ENCODE data around the gene C1QTNF6. TPM values are rescaled to one million over a fixed set of nuclear protein-coding genes. Genes with fewer than 3 reads are reported as not detected.
A peak's percentile ranks its signal among the peaks of the same experiment; 100 is the strongest.

Gene C1QTNF6
- polyA plus RNA-seq, 1 of the 3 experiments (the other 2 are of a cell fraction), result 47.7 TPM

DNA sequence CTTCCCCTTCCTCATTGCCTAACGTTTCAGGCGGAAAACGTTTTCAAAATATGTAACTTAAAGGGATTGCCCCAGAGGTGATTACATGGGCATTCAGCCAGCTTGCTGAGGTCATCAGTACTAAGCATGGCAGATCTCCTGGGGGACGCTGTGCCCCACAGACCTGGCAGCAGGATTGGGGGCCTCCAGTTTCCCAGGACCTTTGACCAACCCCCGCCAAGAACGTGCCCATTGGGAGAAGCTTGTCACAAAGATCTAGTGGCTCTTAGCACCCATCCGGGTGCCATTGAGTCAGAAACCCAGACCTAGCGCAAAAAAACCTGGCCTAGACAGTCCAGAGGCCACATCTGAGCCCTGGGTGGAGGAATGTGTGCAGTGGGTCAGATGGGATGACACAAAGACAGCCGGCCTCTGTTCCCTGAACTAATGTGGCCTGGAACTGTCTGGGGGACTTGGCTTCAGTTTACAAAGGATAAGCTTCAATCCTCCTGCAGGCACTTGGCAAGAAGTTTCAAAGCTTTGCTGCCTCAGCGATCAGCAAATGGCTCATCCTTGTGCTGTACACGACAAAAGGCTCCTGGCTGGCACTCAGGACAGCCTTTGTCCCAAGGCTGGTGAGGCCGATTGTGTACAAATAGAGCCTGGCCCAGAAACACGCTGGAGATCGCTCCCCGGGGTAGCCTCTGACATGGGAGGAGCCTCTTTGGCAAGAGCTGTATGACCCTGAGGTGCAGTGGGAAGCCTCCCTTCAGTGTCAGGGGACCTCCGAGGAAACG, 9.5 kb downstream of the C1QTNF6 start:
- Histone ChIP-seq H3K9me3 (no peaks in the 10 kb centered on the region), H3K9me2 (no peaks in the 10 kb centered on the region), H3K27ac (ENCODE audit: low read depth in 2 of 2, low read length in 1 of 2) (peak overlapping the region in 1 of 2 experiments; percentile 51; a peak in 1 of 4 replicates), H3K4me1 (ENCODE audit: control insufficient read depth in 1 of 2, insufficient read depth in 2 of 2, low read depth in 1 of 2, low read length in 1 of 2) (peaks cover 0 to 41% of the 10 kb centered on the region in 2 experiments; a peak in 1 of 4 replicates), H3K4me3 (ENCODE audit: low read depth in 2 of 2, low read length in 1 of 2) (no peak overlapping the region), H3K27me3 (ENCODE audit: insufficient read depth) (no peaks in the 10 kb centered on the region), H3F3A (replicated peaks; ENCODE audit: insufficient read depth) (no peaks in the 10 kb centered on the region), H3K79me2 (ENCODE audit: insufficient read depth) (no peaks in the 10 kb centered on the region), H3K9ac (no peak overlapping the region), H2AFZ (ENCODE audit: low read depth) (no peak overlapping the region), H4K20me1 (ENCODE audit: insufficient read depth) (no peaks in the 10 kb centered on the region), H3K4me2 (no peak overlapping the region), H3K36me3 (replicated peaks in 1 of 2; ENCODE audit: control insufficient read depth in 1 of 2, insufficient read depth in 2 of 2, low read length in 1 of 2) (peaks cover 0 to 17% of the 10 kb centered on the region in 2 experiments)
- POLR2A ChIA-PET, result no interaction called here
- TF ChIP-seq EP300 (IDR thresholded peaks at IDR 0.05; ENCODE audit: borderline replicate concordance in 1 of 2, low read depth in 1 of 2, low read length in 1 of 2), result no peak
- TF ChIP-seq, protein P1, sequence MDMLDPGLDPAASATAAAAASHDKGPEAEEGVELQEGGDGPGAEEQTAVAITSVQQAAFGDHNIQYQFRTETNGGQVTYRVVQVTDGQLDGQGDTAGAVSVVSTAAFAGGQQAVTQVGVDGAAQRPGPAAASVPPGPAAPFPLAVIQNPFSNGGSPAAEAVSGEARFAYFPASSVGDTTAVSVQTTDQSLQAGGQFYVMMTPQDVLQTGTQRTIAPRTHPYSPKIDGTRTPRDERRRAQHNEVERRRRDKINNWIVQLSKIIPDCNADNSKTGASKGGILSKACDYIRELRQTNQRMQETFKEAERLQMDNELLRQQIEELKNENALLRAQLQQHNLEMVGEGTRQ (IDR thresholded peaks at IDR 0.05; ENCODE audit: borderline replicate concordance, low read depth, low read length), result no peak
- no peak for TF ChIP-seq CHD2 (IDR thresholded peaks at IDR 0.05; ENCODE audit: low read length, partially characterized antibody)
- TF ChIP-seq SMC3 (IDR thresholded peaks at IDR 0.05; ENCODE audit: low read depth, low read length), result no peak
- no peak for TF ChIP-seq IRF3 (IDR thresholded peaks at IDR 0.05; ENCODE audit: low read depth, low read length)
- no peak for TF ChIP-seq RFX5 (IDR thresholded peaks at IDR 0.05; ENCODE audit: low read length)
- TF ChIP-seq TCF12 (IDR thresholded peaks at IDR 0.05), result no peak
- TF ChIP-seq JUND (IDR thresholded peaks at IDR 0.05), result no peak
- TF ChIP-seq MXI1 (IDR thresholded peaks at IDR 0.05; ENCODE audit: low read depth, low read length), result no peak
- TF ChIP-seq NRF1 (IDR thresholded peaks at IDR 0.05; ENCODE audit: low read depth, low read length), result no peak
- TF ChIP-seq, protein P2, sequence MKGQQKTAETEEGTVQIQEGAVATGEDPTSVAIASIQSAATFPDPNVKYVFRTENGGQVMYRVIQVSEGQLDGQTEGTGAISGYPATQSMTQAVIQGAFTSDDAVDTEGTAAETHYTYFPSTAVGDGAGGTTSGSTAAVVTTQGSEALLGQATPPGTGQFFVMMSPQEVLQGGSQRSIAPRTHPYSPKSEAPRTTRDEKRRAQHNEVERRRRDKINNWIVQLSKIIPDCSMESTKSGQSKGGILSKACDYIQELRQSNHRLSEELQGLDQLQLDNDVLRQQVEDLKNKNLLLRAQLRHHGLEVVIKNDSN (IDR thresholded peaks at IDR 0.05; ENCODE audit: borderline replicate concordance, low read depth), result no peak
- no peak for TF ChIP-seq FOSL2 (IDR thresholded peaks at IDR 0.05; ENCODE audit: borderline replicate concordance, low read depth)
- no peak for TF ChIP-seq POLR2AphosphoS5 (IDR thresholded peaks at IDR 0.05; ENCODE audit: low read depth, low read length)
- TF ChIP-seq FOXJ3 (CRISPR knock-in tag; IDR thresholded peaks at IDR 0.05), result no peak
- TF ChIP-seq REST (IDR thresholded peaks at IDR 0.05; ENCODE audit: low read depth, low read length), result no peak
- DNase-seq, result no peak
- 68% methylated on average over 17 of the region's 17 CpGs for WGBS (ENCODE audit: low lambda C conversion rate)
- CTCF ChIA-PET, result interaction anchor here (1.1 to 19.4 kb wide), 6 partner anchors 8 to 414 kb away, joined by 3 to 190 read pairs (median 4); no protein-coding TSS in a partner anchor
